B cell (primary cell): ENCODE results near the gene PCBP2.

Experiments
- EZH2 ChIP-seq: IDR thresholded peaks from 2 replicates; pipeline ENCODE4 v1.6.1; 2012; ENCODE audit warnings: borderline replicate concordance, low read depth, mild to moderate bottlenecking, moderate library complexity, low read length; ENCODE audit not compliant: insufficient read depth, poor library complexity, severe bottlenecking
- TF ChIP-seq, protein P1 (sequence below): fragments of 200-600 bp; IDR thresholded peaks from one replicate; pipeline ENCODE4 v1.8.0; 2022; ENCODE audit warnings: antibody characterized with exemption, mild to moderate bottlenecking

- TF ChIP-seq, protein P1, sequence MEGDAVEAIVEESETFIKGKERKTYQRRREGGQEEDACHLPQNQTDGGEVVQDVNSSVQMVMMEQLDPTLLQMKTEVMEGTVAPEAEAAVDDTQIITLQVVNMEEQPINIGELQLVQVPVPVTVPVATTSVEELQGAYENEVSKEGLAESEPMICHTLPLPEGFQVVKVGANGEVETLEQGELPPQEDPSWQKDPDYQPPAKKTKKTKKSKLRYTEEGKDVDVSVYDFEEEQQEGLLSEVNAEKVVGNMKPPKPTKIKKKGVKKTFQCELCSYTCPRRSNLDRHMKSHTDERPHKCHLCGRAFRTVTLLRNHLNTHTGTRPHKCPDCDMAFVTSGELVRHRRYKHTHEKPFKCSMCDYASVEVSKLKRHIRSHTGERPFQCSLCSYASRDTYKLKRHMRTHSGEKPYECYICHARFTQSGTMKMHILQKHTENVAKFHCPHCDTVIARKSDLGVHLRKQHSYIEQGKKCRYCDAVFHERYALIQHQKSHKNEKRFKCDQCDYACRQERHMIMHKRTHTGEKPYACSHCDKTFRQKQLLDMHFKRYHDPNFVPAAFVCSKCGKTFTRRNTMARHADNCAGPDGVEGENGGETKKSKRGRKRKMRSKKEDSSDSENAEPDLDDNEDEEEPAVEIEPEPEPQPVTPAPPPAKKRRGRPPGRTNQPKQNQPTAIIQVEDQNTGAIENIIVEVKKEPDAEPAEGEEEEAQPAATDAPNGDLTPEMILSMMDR = no peak
- TF ChIP-seq EZH2 = no peak
Measured at GRCh38 chr12:53423597-53423996, 28.3 kb upstream of the PCBP2 start, which contains the start of gene AMHR2.
